ENCODE measurements around the gene DCDC1. TPM values are rescaled to one million over a fixed set of nuclear protein-coding genes. Genes with fewer than 3 reads are reported as not detected.

Gene DCDC1
- total RNA-seq, 1 experiment from 2014 or later: 0.22 TPM

GRCh38 chr11:30908272-30908671, 461.3 kb downstream of the DCDC1 start:
- H3K9me3 Mint-ChIP-seq: no peaks in the 10 kb centered on the region
- ATAC-seq (no peak), DNase-seq (ENCODE audit: low spot score) (no peak)
- H3K27me3 Mint-ChIP-seq (ENCODE audit: low read depth): no peaks in the 10 kb centered on the region
- H3K27ac Mint-ChIP-seq: no peak overlapping the region
- TF ChIP-seq PREB (CRISPR knock-in tag; IDR thresholded peaks at IDR 0.05; ENCODE audit: borderline replicate concordance) (no peak), SMAD3 (CRISPR knock-in tag; IDR thresholded peaks at IDR 0.05; ENCODE audit: borderline replicate concordance) (no peak), NFYB (CRISPR knock-in tag; conservative IDR thresholded peaks at IDR 0.05; ENCODE audit: low read depth) (no peak), CTCF (IDR thresholded peaks at IDR 0.05) (no peak)
- ChIA-PET CTCF (no interaction called here), POLR2A (no interaction called here)
- H3K4me1 Mint-ChIP-seq: peaks cover 8% of the 10 kb centered on the region
- H3K4me3 Mint-ChIP-seq: no peak overlapping the region
- no peaks in the 10 kb centered on the region for H3K36me3 Mint-ChIP-seq

GRCh38 chr11:30902929-30903328, 466.6 kb downstream of the DCDC1 start:
- CTCF ChIA-PET: interaction anchor here (1.0 to 1.2 kb wide), 2 partner anchors 11 to 15 kb away, joined by 3 to 5 read pairs; no protein-coding TSS in a partner anchor
- DNase-seq (ENCODE audit: low spot score) (no peak), ATAC-seq (no peak)
- TF ChIP-seq ZNF263 (CRISPR knock-in tag; IDR thresholded peaks at IDR 0.05; ENCODE audit: low read depth): no peak
- TF ChIP-seq CTCF (IDR thresholded peaks at IDR 0.05): no peak
- no peak for TF ChIP-seq ZBTB43 (CRISPR knock-in tag; IDR thresholded peaks at IDR 0.05)
- no peak for TF ChIP-seq ZNF138 (CRISPR knock-in tag; conservative IDR thresholded peaks at IDR 0.05)
- POLR2A ChIA-PET: no interaction called here
- H3K27me3 Mint-ChIP-seq (ENCODE audit: low read depth): no peaks in the 10 kb centered on the region
- peaks cover 8% of the 10 kb centered on the region for H3K4me1 Mint-ChIP-seq
- no peaks in the 10 kb centered on the region for H3K9me3 Mint-ChIP-seq
- H3K27ac Mint-ChIP-seq: no peak overlapping the region
- H3K36me3 Mint-ChIP-seq: no peaks in the 10 kb centered on the region
- no peak overlapping the region for H3K4me3 Mint-ChIP-seq

GRCh38 chr11:30895046-30895445, 474.5 kb downstream of the DCDC1 start:
- no peak overlapping the region for H3K27ac Mint-ChIP-seq
- ChIA-PET CTCF (no interaction called here), POLR2A (no interaction called here)
- no peak for TF ChIP-seq ZBTB43 (CRISPR knock-in tag; IDR thresholded peaks at IDR 0.05)
- DNase-seq (ENCODE audit: low spot score) (no peak), ATAC-seq (no peak)
- H3K9me3 Mint-ChIP-seq: peaks cover 4% of the 10 kb centered on the region
- no peaks in the 10 kb centered on the region for H3K27me3 Mint-ChIP-seq (ENCODE audit: low read depth)
- no peak overlapping the region for H3K4me3 Mint-ChIP-seq
- no peaks in the 10 kb centered on the region for H3K4me1 Mint-ChIP-seq
- H3K36me3 Mint-ChIP-seq: no peaks in the 10 kb centered on the region

- H3K27me3 Mint-ChIP-seq (ENCODE audit: low read depth): no peaks in the 10 kb centered on the region
- no peak for ATAC-seq
- no peak for DNase-seq (ENCODE audit: low spot score)
- no peak overlapping the region for H3K4me3 Mint-ChIP-seq
- no peak overlapping the region for H3K27ac Mint-ChIP-seq
- H3K9me3 Mint-ChIP-seq: peaks cover 5% of the 10 kb centered on the region
- no peaks in the 10 kb centered on the region for H3K4me1 Mint-ChIP-seq
- ChIA-PET POLR2A (no interaction called here), CTCF (no interaction called here)
- TF ChIP-seq CDX4 (CRISPR knock-in tag; IDR thresholded peaks at IDR 0.05; ENCODE audit: borderline replicate concordance) (no peak), NFE2L1 (CRISPR knock-in tag; IDR thresholded peaks at IDR 0.05) (no peak), ZNF232 (CRISPR knock-in tag; IDR thresholded peaks at IDR 0.05) (no peak)
- H3K36me3 Mint-ChIP-seq: no peaks in the 10 kb centered on the region
Observed at GRCh38 chr11:30893318-30893717, 476.2 kb downstream of the DCDC1 start.

All from WTC11 (cell line).